Measurements from ENCODE around the gene CMPK1. TPM values are rescaled to one million over a fixed set of nuclear protein-coding genes. Genes with fewer than 3 reads are reported as not detected.

Gene CMPK1
- polyA plus RNA-seq, 1 donor (not counting 4 experiments of a cell fraction or from before 2014, with no cell fraction given), result 63.8 TPM

DNA sequence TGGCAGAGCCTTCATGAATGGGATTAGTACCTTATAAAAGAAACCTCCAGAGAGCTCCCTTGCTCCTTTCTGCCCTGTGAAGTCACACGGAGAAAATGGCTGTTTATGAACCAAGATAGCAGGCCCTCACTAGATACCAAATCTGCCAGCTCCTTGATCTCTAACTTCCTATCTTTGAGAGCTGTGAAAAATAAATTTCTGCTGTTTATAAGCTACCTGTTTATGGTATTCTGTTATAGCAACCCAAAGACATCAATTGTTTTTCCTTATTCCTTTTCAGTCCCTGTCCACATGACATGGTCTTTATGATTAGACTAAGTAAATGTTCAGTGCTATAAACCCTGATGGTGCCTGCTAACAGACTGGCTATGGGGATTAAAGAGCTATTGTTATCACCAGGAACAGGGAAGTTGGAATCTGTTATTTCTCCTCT, 10.0 kb upstream of the CMPK1 start:
- Histone ChIP-seq H3K79me2 (ENCODE audit: control insufficient read depth, insufficient read depth, low read length) (no peaks in the 10 kb centered on the region), H3K4me3 (ENCODE audit: control insufficient read depth in 2 of 3, extremely low read depth in 1 of 3, insufficient read depth in 2 of 3, low read depth in 1 of 3, low read length in 3 of 3) (no peak overlapping the region), H3K4me1 (ENCODE audit: control insufficient read depth, extremely low read depth, insufficient read depth, low read length) (peaks cover 7% of the 10 kb centered on the region), H3K9me1 (ENCODE audit: control insufficient read depth, extremely low read depth, insufficient read depth, low read length) (no peaks in the 10 kb centered on the region), H3K27ac (ENCODE audit: control insufficient read depth, insufficient read depth, low read length) (no peak overlapping the region), H3K4me2 (ENCODE audit: control insufficient read depth, extremely low read depth, insufficient read depth, low read depth, low read length) (no peak overlapping the region), H3K27me3 (ENCODE audit: control insufficient read depth, extremely low read depth, insufficient read depth, low read length) (no peaks in the 10 kb centered on the region), H3K9me3 (ENCODE audit: control insufficient read depth, low read depth, low read length) (no peaks in the 10 kb centered on the region), H3K36me3 (ENCODE audit: control insufficient read depth in 2 of 2, extremely low read depth in 1 of 2, insufficient read depth in 2 of 2, low read length in 2 of 2) (no peaks in the 10 kb centered on the region), H3K9ac (ENCODE audit: control insufficient read depth, extremely low read depth, insufficient read depth, low read length) (no peak overlapping the region), H2AFZ (ENCODE audit: control insufficient read depth, low read length) (no peak overlapping the region), H4K20me1 (ENCODE audit: control insufficient read depth, extremely low read depth, insufficient read depth, low read length) (no peaks in the 10 kb centered on the region)
- dilution Hi-C loops (cut with MboI; ENCODE audit: extremely low pct_ligation_motif_present, low sequenced_read_pairs), result no loop called here
- TF ChIP-seq CTCF (optimal IDR thresholded peaks at IDR 0.05 in 1 of 3, IDR thresholded peaks at IDR 0.05 in 1 of 3, conservative IDR thresholded peaks at IDR 0.05 in 1 of 3; ENCODE audit: extremely low read depth in 1 of 3, insufficient read depth in 2 of 3, low read length in 3 of 3) (no peak), EZH2 (IDR thresholded peaks at IDR 0.05; ENCODE audit: low read length) (no peak)
- FAIRE-seq, result no peak
- no peak for DNase-seq (ENCODE audit: low read depth, low spot score)

GRCh38 chr1:47324682-47325081, 8.9 kb upstream of the CMPK1 start:
- Histone ChIP-seq H4K20me1 (ENCODE audit: control insufficient read depth, extremely low read depth, insufficient read depth, low read length) (no peaks in the 10 kb centered on the region), H3K9ac (ENCODE audit: control insufficient read depth, extremely low read depth, insufficient read depth, low read length) (no peak overlapping the region), H3K4me2 (ENCODE audit: control insufficient read depth, extremely low read depth, insufficient read depth, low read depth, low read length) (no peak overlapping the region), H3K9me1 (ENCODE audit: control insufficient read depth, extremely low read depth, insufficient read depth, low read length) (no peaks in the 10 kb centered on the region), H3K36me3 (ENCODE audit: control insufficient read depth in 2 of 2, extremely low read depth in 1 of 2, insufficient read depth in 2 of 2, low read length in 2 of 2) (no peaks in the 10 kb centered on the region), H3K27me3 (ENCODE audit: control insufficient read depth, extremely low read depth, insufficient read depth, low read length) (no peaks in the 10 kb centered on the region), H3K27ac (ENCODE audit: control insufficient read depth, insufficient read depth, low read length) (no peak overlapping the region), H2AFZ (ENCODE audit: control insufficient read depth, low read length) (no peak overlapping the region), H3K4me1 (ENCODE audit: control insufficient read depth, extremely low read depth, insufficient read depth, low read length) (peaks cover 7% of the 10 kb centered on the region), H3K9me3 (ENCODE audit: control insufficient read depth, low read depth, low read length) (no peaks in the 10 kb centered on the region), H3K79me2 (ENCODE audit: control insufficient read depth, insufficient read depth, low read length) (no peaks in the 10 kb centered on the region), H3K4me3 (ENCODE audit: control insufficient read depth in 2 of 3, extremely low read depth in 1 of 3, insufficient read depth in 2 of 3, low read depth in 1 of 3, low read length in 3 of 3) (no peak overlapping the region)
- TF ChIP-seq EZH2 (IDR thresholded peaks at IDR 0.05; ENCODE audit: low read length), result no peak
- no peak for TF ChIP-seq CTCF (optimal IDR thresholded peaks at IDR 0.05 in 1 of 3, IDR thresholded peaks at IDR 0.05 in 1 of 3, conservative IDR thresholded peaks at IDR 0.05 in 1 of 3; ENCODE audit: extremely low read depth in 1 of 3, insufficient read depth in 2 of 3, low read length in 3 of 3)
- FAIRE-seq (no peak), DNase-seq (ENCODE audit: low read depth, low spot score) (no peak)
- dilution Hi-C loops (cut with MboI; ENCODE audit: extremely low pct_ligation_motif_present, low sequenced_read_pairs), result no loop called here
